Inferior parietal cortex (tissue), 1 donor: Measurements from ENCODE around the gene AIG1.
"Not testable (repeated sequence)": the region's sequence is repeated elsewhere in the genome, so short reads cannot be mapped to it uniquely, and the experiment has no call there.

Source experiments
- DNase-seq: peaks from one replicate; pipeline ENCODE4 v3.0.0-alpha.2; 2016; ENCODE audit errors: extremely low spot score

AIG1 gene

DNA sequence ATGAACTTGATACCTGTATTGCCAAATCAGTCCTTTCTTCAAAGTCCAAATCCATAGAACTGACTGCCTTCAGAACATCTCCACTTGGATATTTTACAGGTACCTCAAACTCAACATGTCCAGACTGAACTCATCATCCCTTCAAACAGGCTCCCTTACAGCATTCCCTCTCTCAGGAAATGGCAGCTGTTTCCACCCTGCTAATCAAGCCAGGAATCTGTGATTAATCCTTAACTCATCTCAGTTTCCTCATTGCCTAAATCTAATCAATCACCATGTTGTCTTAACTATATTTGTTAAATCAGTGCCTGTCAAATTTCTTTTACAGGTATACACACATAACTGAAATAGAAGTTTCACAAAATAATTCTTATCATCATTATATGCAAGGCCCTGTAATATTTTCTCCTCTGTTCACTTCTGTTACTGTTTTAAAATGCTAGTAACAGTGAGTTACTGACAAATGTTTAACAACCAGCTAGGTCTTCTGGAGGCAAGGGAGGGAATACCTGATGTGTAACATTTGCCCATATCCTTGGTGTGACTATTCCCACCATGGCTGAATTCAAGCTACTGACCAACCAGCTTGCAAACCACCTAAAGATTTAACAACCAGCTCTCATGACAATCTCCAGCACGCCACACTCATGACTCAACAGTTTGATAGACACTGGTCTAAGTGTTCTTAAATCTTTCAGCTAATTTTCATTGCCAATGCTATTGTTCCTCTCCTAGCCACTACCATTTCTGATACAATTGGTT lies 264.9 kb downstream of the AIG1 start:
- DNase-seq: no peak

DNA sequence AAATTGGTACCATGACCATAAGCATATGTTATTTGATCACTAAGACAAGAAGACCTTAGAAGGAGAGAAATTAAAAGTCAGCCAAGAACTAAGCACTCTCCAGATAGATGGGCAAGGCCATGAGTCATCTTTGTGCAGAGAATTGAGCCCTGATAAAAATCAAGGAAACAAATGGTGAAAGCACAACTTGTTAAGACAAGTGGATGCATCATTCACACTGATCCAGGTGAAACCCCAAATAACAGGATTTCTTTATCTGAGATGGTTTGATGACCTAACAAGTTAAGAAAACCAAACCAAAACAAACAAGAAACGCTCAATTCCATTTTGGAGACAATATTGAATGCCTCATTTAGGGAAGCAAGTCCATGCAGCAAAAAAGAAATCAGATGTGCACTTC lies 268.2 kb downstream of the AIG1 start:
- no peak for DNase-seq

DNA sequence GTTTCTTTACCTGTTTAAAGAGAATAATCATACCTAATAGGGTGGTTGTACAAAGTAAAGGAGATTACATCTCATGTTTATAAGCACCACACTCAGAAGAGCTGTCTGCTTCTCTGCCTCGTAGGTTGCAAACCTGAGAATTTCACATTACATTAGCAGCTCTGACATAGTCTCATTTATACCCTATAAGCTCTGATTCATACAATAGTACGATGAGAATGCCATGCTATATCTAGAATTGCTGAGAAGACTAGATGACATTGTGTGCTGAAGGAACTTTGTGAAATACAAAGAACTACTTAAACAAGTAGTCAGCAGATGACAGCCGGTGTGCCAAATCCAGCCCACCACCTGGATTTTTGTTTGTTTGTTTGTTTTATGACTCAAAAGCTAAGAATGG lies 268.6 kb downstream of the AIG1 start:
- DNase-seq: no peak

DNA sequence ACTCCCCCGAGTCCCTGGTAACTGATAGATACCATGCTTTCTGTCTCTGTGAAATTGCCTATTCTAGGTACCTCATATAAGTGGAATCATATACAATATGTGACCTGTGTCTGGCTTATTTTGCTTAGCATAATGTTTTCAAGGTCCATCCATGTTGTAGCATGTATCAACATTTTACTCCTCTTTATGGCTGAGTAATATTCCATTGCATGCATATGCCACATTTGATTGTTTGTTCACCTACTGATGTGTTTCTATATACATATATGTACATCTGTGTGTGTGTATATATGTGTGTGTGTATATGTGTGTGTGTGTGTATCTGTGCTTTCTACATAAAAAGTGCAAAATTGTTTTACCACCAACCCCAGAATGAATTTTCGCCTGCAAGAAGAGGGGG lies 270.7 kb downstream of the AIG1 start:
- DNase-seq: no peak

DNA sequence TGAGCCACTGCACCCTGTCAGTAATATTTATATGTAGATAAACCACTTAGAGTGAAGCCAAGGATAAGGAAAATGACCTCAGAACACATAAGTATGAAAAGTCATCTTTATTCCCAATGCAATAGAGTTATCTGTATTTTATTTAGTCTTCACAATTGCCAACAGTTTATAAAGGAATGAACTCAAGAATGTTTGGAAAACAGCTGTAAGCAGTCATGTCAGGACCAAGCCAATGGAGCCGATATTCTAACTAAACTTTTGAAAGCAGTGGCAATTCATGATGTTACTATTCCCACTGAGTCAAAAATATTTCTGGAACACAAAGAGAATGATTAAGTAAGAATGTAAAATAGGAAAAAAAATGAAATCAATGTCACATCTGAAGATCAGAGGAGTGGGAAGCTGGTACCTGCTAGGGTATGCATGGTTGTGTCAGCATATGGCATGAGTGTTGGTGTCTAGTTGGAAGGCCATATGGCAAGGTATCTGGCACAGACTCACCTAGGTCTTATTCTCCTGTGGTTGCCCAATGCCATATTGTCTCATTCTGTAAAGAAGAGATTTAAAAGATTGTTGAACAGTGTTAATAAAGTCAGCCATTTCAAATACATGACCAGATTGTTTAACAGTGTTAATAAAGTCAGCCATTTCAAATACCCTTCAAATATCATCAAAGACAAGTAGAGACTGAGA lies 271.6 kb downstream of the AIG1 start:
- DNase-seq: no peak

DNA sequence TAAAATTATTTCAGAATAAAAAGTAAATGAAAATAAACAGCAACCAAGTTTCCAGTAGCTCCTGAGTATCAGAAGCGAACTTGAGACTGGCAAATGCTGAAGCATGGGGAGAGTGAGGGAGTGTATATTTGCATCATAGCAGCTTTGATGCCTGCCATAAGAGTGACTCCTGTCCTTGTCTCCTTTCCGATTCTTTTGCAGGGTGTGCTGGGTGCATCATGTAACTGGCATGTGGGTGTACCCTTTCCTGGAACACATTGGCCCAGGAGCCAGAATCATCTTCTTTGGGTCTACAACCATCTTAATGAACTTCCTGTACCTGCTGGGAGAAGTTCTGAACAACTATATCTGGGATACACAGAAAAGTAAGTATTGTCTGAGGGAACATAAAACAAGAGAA lies 272.4 kb downstream of the AIG1 start:
- DNase-seq: no peak

DNA sequence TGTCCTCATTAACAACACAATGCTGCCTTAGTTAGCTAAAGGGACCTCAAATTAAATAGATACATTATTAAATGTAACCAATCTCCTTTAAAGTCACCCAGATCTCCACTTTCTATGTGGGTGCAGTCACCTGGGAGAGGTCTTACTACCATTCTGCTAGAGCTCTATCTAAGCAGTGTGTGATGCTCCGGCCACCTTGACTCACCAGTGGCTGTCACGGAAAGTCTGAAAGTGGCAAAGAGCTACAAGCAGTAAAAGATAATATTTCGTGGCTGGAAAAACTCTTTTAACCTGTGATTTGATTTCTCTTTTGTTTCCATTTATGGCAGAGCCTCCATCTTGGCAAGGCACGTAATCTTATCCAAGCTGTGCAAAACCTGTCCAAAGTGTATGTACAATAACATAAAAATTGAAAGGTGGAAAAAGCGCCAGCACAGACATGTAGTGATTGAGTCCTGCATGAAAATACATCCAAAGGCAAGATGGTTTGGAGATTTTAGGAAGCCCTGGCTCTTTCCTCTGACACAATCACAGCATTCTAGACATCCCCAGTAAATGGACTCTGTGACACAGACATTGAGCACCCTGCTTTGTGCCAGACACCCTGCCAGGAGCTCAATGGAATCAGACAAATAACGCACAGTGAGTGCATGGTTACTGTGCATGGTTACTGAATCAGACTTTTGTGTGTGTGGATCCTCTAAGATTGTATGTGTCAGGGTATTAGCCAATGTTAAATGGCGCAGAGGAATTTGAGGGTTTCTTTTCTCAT lies 273.2 kb downstream of the AIG1 start:
- DNase-seq: no peak

DNA sequence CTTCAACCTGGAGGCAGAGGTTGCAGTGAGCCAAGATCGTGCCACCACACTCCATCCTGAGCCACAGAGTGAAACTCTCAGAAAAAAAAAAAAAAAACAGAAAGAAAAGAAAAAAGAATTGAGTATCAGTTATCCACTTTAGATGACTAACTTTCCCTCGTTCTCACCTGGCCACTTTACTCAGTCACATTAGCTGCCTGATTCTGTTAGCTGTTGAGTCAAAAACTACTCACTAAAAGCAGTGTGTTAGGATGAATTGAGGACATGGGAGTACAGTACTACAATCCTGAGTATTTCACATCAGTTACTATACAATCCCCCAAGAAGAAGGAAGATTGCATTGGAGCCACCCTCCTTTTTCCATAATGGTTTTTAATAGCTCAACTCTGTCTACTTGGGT lies 275.2 kb downstream of the AIG1 start:
- no peak for DNase-seq

DNA sequence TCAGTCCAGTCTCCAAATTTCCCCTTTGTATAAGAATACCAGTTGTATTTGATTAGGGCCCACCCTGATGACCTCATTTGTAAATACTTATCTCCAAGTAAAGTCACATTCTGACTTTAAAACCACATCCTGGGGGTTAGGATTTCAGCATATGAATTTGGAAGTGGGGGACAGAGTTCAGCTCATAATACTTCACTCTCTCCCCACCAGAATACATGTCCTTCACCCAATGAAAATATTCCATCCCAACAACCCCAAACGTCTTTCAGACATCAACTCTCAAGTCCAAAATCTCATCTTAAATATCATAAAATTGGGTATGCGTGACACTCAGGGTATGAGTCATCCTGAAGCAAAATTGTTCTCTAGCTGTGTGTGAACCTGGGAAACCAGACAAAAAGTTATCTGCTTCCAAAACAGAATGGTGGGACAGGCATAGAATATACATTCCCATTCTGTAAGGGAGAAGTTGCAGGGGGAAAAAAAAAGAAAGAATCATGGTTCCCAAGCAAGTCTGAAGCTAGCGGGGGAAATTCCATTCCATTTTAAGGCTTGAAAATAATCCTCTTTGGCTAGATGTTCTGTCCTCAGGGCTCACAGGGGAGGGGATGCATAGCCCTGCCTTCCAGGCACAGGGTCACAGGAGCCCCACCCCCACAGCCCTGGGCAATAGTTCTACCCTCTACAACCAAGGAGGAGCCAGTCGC lies 275.9 kb downstream of the AIG1 start:
- DNase-seq: no peak

DNA sequence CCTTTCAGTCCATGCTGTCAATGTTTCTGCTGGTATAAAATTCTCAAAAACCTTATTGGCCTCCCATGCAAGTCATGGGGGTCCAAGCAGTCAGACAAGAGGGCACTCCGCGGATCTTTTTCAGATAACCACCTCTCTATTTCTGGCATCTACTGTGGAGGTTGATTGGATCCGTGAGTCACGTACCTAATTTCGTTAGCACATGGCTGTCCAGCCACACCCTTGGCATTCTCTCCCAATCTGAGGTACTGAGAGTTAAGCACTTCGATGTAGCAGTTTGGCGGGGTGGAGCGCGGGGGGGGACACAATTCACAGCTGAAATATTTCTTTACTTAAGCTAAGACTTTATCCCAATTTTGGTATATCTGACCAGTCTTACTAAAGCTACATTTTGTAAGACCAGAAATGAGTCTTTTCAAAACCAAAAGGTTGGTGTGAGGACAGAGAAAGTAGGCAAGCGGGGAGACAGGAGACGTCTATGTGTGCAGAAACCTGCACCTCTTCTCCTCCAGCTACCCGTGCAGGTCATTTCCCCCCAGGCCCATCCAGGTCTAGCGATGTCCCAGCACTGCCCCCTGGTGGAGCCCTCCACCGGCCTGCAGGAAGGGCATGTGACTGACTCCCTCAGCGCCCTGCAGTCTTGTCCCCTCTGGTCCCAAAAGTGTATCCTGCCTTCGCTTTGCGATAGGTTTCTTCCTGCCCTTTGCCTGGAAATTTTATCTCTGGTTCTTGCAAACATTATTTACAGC lies 276.7 kb downstream of the AIG1 start:
- DNase-seq: no peak

DNA sequence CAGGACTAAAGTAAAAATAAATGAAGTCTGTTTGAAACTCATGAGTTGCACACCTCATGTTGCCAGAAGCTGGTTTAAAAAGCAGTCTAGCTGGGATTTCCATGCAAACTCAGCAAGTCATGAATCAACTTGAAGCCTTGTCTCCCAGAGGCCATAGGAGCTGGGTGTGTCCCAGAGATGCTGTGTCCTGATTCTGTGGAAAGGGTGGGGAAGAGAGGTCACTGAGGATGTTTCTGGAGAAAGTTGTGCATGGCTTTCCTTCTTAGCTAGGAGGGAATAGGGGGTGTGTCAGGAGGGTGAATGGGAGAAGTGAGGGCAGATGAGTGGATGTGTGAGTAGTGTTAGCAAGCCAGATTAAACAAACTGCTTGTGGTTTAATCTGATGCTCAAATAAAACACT lies 278.5 kb downstream of the AIG1 start:
- DNase-seq: no peak

DNA sequence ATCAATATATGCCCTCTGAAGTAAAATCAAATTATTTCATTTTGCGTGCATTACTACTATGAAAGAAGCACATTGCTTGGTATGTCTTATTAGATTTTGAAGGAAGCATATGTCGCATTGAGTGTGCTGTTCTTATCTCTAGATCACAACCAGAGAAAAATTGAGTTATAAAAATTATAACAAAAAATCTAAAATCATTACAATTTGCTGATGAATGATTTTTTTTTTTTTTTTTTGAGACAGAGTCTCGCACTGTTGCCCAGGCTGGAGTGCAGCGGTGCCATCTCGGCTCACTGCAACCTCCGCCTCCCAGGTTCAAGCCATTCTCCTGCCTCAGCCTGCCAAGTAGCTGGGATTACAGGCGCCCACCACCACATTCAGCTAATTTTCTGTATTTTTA lies 284.8 kb downstream of the AIG1 start:
- DNase-seq: not testable (repeated sequence)

DNA sequence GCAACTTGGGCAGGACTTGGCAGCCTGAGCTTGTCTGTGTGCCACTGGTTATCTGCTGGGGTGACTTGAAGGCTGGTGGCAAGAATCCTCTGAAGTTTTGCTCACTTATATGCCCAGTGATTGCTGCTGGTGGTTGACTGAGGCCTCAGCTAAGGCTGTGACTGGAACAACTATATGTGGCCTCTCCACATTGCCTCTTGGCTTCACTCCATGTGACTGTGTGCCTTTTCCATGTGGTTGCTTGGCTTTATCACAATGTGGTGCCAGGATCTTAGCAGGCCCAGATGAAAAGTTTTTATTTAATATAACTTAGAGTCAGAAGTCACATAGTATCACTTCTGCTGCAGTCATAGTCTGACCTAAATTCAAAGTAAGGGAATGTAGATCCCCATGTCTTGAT lies 285.3 kb downstream of the AIG1 start:
- DNase-seq: no peak

DNA sequence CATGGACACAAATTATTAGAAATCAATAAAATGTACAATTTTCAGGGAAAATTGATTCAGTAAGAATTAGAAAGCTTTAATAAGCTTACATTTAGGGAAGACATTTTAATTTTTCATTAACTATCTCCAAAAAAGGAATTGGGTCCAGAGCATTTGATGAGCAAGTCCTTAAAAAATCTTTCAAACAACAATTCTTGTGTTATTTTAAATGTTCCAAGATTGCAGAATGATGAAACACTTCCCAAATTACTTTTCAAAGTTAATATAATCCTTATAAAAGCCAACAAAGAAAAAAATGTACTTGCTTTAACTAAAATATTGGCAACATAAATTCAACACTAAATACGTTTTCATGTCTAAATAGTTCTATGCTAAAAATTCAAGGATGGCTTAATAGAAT lies 287.8 kb downstream of the AIG1 start:
- DNase-seq: no peak

DNA sequence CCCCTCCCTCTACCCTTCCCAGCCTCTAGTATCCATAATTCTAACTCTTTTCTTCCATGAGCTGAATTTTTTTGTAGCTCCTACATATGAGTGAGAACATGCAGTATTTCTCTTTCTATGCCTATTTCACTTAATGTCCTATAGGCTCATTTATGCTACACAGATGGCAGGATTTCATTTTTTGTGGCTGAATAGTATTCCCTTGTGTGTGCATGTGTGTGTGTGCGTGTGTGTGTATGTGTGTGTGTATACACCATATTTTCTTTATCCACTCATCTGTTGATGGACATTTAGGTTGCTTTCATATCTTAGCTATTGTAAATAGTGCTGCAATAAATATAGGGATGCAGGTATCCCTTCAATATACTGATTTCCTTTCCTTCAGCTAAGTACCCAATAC lies 288.8 kb downstream of the AIG1 start:
- DNase-seq: no peak

DNA sequence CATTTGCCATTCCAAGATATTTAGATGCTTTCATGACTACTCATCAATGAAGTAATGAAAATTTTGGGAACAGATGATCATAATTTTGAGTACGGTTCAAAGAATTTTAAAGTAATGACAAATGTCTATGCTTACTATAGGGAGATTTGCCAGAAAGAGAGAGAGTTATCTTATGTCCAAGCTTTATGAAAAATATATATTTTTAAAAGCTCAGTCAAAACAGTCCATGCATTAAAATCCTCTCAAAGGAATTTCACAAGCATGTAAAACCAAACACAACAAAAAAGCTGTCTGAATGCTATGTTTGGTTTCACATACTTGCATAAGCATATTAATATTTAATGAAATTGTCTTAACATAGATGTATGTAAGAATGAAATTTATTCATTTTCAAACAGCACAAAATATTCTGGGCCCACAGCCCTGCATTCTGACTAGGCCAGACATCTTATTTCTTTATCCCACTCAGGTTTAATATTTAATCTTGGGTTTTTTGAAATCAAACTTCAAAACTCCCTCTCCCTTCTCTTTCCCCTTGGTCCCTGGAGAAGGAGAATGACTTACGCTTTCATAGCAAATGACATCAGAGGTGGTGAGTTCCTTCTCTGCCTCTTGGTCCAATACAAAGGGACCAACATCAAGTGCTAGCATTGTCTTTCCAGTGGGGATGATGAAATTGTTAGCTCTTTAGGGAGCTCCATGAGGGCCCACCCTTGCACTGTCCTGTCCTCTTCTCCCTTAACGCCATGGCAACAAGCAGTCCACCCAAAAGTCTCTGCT lies 295.6 kb downstream of the AIG1 start:
- no peak for DNase-seq

DNA sequence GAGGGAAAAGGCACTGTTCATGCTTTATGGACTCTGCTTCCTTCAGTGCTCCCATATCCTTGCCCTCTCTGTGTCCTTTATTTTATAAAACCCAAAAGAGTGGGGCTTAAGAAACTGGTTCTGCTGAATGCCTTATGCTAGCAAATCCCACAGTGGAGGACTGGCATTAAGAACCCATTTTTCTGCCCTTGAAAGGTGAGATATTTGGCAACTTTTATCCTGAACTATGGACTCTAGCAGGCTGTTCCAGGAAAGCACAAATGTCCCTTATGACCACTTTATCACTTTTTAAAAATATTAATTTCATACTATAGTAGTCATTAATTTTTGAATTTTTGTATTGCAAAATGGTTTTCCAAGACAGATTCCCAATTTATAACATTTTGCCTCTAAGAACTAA lies 296.5 kb downstream of the AIG1 start:
- no peak for DNase-seq

DNA sequence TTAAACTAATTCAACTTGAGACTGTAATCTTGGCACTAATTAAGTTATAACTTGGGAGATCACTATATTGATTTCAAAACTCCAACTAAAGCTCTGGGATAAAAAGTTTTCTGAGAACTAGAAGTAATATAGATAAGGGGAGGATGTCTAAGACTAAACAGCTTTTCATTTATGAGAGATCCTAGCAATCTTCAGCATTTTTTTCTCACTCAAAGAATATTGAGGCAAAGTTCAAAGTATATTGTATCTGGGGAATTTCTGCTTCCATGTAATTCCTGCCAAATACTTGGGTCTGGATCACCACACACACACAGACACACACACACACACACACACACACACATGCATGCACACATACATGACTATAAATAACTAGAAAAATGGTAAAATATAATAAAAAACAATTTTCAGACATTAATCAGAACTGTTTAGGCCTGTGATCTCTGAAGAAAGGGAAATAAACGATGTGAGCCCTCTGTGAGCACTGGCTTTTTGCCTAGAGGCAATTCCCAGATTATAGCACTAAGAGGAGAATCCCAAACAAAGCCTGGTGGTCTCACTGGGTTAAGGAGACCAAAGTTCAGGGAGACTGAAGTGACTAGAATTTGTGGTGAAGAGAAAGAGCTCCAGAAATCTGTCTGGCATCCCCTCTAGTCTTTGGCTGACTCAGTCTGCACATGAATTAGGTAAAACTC lies 297.0 kb downstream of the AIG1 start:
- no peak for DNase-seq

DNA sequence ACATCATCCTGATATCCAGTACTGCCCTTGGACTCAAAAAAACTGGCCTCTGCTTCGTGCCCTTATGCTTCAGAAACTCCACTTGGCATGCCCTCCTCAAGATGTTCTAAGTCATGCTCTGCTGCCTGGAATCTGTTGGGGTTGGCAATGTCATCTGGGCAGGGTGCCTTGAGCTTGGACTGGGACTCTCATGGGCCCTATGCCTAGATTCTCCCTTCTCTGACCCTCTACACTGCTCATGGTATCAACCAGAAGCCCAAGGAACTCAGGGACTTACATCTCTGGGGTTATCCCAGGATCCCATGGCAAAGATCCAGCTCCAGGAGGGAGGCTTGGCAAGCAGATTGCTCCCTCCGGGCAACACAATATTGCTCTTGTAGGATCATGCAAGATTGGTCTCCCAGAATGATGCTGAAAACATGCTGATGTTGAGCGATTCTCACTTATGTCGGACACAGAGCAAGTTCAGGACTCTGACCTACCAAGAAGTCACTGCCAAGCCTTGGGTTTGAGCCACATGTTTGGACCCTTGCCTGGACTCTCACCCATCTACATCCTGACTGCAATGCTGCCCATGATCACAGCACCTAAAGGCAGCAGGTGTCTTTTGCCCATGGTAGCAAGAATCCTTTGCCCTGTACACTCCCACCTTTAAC lies 301.0 kb downstream of the AIG1 start:
- no peak for DNase-seq

DNA sequence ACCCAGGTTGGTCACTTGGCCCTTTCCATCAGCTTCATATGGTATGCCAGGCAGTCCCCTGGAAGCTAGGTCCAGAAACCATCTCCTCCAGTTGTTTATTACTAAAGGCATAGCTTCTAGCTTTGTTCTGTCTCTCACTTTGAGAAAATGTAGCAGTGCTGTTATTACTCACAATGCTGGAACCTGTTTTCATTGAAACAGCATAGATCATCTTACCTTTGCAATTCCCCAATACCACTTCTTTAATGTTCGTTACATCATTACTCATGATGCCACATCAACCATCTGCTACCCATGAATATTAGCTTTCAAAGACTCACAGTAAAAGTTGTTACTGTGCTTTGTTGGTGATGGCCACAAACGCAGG lies 301.5 kb downstream of the AIG1 start:
- no peak for DNase-seq
